GM12891 (cell line): ENCODE data around the gene KAT7.

Experiments used
- DNase-seq: peaks from one replicate; pipeline ENCODE4 v3.0.0; 2011; ENCODE audit warnings: low spot score; ENCODE audit not compliant: insufficient read length
- FAIRE-seq: peaks from 2 replicates; lab custom pipeline; 2011; peaks lifted over from hg19 to GRCh38; lab: Jason Lieb, UNC
- PAX5 ChIP-seq: IDR thresholded peaks from 2 replicates; pipeline ENCODE4 v1.6.1; 2011; ENCODE audit warnings: low read length, moderate library complexity, mild to moderate bottlenecking; ENCODE audit not compliant: insufficient read depth, severe bottlenecking
- POLR2A ChIP-seq: IDR thresholded peaks from 2 replicates; pipeline ENCODE4 v1.6.1; 2011; ENCODE audit warnings: low read depth, low read length, control low read depth
- POLR2AphosphoS5 ChIP-seq: IDR thresholded peaks from 2 replicates; pipeline ENCODE4 v1.6.1; 2011; ENCODE audit warnings: low read depth, low read length, control low read depth
- POU2F2 ChIP-seq: IDR thresholded peaks from 2 replicates; pipeline ENCODE4 v1.6.1; 2011; ENCODE audit warnings: low read depth, mild to moderate bottlenecking, control low read depth, low read length, moderate library complexity
- SPI1 ChIP-seq: IDR thresholded peaks from 2 replicates; pipeline ENCODE4 v1.6.1; 2011; ENCODE audit warnings: low read depth, low read length, control low read depth
- TAF1 ChIP-seq: IDR thresholded peaks from 2 replicates; pipeline ENCODE4 v1.6.1; 2011; ENCODE audit warnings: low read depth, low read length, control low read depth

Gene KAT7

DNA sequence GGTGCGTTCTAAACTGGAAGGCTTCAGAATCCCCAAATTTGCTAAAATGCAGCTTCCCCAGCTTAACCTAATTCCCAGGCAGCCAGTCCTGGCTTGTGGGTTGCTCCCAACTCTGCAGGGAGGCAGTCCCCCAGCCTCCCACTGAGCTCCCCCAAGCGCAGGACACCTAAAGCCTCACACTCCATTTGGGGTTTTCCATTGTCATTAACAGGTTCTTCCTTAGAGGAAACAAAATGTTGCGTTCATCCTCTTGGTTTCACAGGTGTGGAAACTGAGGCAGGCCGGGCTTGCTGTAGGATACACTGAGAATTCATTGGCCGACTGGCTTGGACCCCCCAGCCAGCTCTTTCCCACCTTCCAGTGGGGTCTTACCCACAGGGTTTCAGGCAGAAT, 61.7 kb downstream of the KAT7 start:
- no peak for DNase-seq
- no peak for TF ChIP-seq TAF1
- TF ChIP-seq POLR2A: no peak
- no peak for TF ChIP-seq SPI1
- no peak for TF ChIP-seq POU2F2
- TF ChIP-seq POLR2AphosphoS5: no peak
- TF ChIP-seq PAX5: no peak
- FAIRE-seq: no peak

DNA sequence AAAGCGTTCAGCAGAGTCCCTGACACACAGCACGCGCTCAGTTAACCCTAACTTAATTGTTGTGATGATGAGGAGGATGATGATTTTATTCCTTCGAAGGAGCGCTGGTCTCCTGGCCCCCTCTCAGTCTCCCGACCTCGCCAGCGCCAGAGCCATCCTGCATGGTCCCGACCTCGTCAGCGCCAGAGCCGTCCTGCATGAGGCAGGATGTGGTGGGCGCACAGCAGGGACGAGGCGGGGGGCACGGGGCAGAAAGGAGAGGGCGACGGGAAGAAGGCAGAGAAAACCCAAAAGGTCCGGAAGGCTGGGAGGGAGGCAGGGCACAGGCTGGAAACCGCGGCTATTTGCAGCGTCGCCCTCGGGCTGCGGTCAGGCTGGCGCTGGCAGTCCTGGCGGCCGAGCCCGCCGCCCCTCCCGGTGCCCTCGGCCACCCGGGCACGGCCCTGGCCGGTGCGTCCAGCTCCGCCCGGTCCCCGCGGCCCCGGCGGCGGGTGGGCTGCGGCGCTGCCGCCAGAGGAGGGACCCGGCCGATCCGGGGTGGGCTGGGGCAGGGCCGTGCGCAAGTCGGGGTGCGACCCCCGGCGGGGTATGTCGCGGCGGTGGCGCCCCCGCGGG, 62.4 kb downstream of the KAT7 start:
- FAIRE-seq: no peak
- TF ChIP-seq POU2F2 (no peak), PAX5 (no peak), SPI1 (no peak), TAF1 (no peak), POLR2A (no peak), POLR2AphosphoS5 (no peak)
- no peak for DNase-seq

DNA sequence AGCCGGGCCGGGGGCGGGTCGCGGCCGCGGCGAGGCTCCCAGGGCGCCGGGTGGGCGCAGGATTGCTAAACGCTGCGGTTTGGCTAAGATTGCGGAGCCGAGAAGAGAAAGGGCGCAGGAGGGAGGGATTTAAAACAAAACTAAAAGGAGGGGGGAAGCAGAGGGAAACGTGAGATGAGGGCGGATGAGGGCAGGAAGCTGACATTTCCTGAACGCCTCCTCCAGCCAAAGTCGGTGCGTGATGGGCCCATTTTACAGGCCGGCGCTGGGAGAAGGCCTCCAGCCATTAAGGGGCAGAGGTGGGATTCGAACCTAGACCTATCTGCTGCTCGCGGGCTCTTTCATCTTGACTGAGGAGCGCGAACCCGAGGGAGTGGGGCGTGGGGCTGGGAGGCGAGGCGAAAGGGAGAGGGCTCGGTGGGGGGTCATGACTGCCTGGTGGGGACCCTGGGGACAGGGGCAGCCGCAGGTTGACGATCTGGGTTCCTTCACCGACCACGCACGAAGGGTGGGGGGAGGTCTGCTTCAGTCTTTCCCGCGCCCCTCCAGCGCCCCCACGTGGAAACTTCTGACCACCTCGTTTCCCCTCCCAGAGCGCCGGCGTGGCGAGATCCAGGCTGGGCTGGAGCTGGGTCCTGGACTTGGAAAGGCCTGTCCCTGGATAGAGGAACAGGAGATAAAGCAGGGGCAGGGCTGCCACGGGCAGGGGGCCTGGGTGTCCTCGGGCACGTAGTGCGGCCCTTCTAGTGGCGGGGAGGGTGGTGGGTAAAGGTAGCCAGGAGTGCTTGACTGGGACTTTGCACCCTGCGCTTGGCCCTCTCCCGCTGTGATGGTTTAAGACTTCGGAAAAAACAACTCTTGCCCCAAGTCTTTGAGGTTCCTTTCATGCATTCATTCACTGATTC, 63.2 kb downstream of the KAT7 start:
- peak; percentile 80 for FAIRE-seq
- TF ChIP-seq TAF1 (no peak), POLR2A (no peak), PAX5 (no peak), POLR2AphosphoS5 (no peak), SPI1 (no peak), POU2F2 (no peak)
- peak; percentile 60 for DNase-seq

DNA sequence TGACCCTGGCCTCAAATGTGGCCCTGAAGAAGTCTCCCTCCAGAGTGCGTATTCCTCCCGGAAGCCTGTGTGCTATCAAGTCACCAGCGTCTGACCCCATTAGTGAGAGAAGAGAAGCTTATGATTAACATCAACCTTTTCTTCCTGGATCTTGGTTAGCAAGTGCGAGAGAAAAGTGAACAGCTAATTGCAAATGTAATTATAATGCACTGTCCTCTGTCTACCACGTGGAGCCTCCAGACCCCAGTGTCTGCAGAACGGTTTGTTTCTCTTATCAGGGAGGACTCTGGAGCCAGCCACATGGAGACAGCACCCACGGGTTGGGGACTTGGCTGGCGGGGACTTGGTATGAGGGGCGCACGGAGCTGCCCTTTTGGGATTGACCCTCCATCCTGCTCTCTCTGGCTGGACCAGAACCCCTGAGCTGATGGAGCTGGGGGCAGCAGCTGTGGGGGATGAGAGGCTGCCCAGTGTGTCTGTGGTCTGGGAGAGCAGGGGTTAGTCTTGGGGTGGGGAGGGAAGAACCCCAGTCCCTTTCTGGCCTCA, 65.1 kb downstream of the KAT7 start:
- TF ChIP-seq PAX5 (no peak), SPI1 (no peak), TAF1 (no peak), POLR2A (no peak), POU2F2 (no peak)
- DNase-seq (no peak), FAIRE-seq (no peak)

DNA sequence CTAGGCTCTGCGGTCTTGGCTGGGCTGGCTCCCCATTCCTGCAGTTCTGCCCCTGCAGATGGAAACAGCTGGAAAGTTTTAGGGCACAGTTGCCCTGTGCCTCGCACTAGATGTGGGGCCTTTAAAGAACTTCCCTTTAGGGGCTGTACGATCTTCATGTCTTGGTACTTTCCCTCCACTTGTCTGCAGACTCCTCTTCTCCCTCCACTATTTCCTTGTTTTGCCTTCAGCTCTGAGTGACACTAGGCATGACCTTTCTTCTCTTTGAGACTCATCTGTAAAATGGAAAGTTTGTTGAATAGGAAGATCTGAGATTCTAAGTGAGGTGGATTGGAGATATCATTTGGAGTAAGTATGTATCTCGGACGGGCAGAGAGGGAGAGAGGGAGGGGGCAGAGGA, 65.6 kb downstream of the KAT7 start:
- DNase-seq: no peak
- no peak for TF ChIP-seq PAX5
- TF ChIP-seq POLR2AphosphoS5: no peak
- TF ChIP-seq TAF1: no peak
- TF ChIP-seq SPI1: no peak
- FAIRE-seq: no peak

DNA sequence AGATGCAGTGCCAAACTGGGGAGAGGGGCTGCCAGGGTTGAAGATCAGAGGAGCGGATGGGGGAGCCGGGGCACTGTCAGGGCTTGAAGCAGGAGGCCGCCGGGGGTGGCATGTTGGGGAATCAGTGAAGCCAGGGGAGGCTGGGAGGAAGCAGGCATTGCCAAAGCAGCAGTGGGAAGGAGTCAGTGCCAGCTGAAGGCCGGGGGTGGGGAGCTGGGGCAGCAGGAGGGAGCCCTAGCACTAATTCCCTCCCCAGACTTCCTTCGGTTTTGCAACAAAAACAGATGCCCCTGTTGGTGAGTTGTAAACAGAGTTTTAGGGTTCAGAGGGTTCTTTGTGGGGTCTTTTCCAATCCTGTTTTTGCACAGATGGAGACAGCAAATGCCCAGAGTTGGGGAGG, 70.3 kb downstream of the KAT7 start:
- DNase-seq: no peak

DNA sequence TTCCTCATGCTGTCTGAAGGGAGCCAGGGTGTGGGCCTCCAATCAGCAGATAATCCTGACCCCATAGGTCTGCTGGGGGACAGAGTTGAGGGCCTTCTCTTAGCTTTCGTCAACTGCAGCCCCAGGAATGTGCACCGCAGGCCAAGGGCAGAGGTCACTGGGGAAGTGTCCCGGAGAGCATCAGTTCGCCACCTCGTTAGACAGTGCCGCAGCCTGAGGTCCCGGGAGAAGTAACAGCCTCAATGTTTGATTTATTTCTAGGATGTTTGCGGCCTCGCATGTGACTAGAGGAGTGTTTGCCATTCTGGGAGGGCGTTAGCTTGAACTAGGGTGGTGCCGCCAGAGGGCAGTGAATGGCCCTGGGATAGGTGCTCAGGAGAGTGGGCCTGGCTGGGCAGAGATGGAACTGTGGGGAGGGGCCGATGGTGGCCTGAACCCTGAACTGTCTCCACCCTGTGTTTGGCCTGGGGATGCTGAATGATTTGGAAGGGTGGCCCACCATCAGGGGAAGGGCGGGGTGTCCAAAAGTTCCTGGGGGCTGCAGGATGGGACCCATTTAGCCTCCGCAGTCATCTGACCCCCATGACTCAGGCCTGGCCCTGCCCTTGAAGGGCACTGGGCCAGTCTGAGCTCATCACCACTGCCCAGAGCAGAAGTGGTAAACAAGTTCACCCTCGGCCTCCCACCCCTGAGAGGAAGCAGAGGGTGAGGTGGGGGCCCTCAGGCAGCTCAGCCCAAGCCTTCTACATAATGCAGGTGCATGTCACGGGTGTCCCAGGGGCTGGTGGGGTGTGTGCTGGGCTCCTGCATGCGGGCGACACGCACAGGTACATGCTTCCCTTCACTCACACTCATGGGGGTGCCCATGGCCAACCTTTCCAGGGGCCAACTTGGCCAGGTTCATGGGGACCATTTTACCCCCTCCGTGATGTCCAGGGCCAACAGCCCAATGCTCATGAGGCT, 71.8 kb downstream of the KAT7 start:
- FAIRE-seq: no peak
- DNase-seq: no peak
- TF ChIP-seq TAF1: no peak
- no peak for TF ChIP-seq POU2F2
- no peak for TF ChIP-seq SPI1
- no peak for TF ChIP-seq POLR2A
- TF ChIP-seq PAX5: no peak
- TF ChIP-seq POLR2AphosphoS5: no peak

More for the DNA sequence above, 70.3 kb downstream of the KAT7 start:
- TF ChIP-seq POLR2A: no peak
- no peak for TF ChIP-seq SPI1
- no peak for TF ChIP-seq PAX5
- no peak for TF ChIP-seq POU2F2
- TF ChIP-seq POLR2AphosphoS5: no peak
- FAIRE-seq: no peak

DNA sequence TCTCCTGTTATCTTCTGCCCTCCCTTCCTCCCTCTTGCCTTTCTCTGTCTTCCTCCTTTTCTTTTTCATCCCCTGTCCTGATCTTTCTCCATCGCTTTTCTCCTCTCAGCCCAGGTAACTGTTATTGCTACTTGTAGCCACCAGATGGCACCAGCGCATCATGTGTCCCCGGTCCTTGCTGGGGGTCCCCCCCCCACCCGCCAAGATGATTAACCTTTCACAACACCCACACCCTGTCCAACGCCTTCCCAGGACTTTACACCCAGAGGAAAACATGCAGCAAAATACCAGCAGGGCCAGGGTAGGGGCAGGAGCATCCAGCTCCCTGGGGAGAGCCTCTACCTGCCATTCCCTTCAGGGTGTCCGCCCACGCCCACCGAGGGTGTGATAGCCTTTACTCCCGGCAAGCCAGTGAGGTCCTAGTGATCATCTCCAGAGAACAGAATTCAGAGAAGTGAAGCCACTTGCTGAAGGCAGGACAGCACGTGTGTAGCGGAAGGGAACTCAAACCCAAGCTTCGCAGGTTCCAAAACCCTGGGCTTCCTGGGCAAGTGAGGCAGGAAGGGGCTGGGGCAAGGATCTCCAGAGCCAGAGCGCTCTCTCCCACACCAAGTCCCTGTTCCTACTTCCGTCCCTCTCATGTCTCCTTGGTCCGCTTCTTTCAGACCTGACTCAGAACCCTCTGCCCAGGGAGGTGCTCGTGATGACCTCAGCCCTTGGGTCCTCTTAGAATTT, 72.8 kb downstream of the KAT7 start:
- TF ChIP-seq PAX5: no peak
- TF ChIP-seq POLR2A: no peak
- TF ChIP-seq POU2F2: no peak
- DNase-seq: peak; percentile 75
- FAIRE-seq: peak; percentile 77
